Measurements from ENCODE around the gene MAPK8IP3.
A peak's percentile ranks its signal among the peaks of the same experiment; 100 is the strongest.
"Not testable (repeated sequence)": the region's sequence is repeated elsewhere in the genome, so short reads cannot be mapped to it uniquely, and the experiment has no call there.

The MAPK8IP3 gene

GRCh38 chr16:1696863-1697262 is 9.1 kb upstream of the MAPK8IP3 start:
- no peak overlapping the region for H3K4me3 ChIP-seq (ENCODE audit: low read depth, low read length)
- DNase-seq (ENCODE audit: low read depth): no peak
- in situ Hi-C loops (cut with HindIII; ENCODE audit: low sequenced_read_pairs): no loop called here
- no peak for TF ChIP-seq CTCF (IDR thresholded peaks at IDR 0.05; ENCODE audit: low read depth, low read length, missing control alignments)

GRCh38 chr16:1698680-1699079 is 7.3 kb upstream of the MAPK8IP3 start:
- TF ChIP-seq CTCF (IDR thresholded peaks at IDR 0.05; ENCODE audit: low read depth, low read length, missing control alignments): no peak
- in situ Hi-C loops (cut with HindIII; ENCODE audit: low sequenced_read_pairs): no loop called here
- no peak for DNase-seq (ENCODE audit: low read depth)
- no peak overlapping the region for H3K4me3 ChIP-seq (ENCODE audit: low read depth, low read length)

- no peak overlapping the region for H3K4me3 ChIP-seq (ENCODE audit: low read depth, low read length)
- no peak for TF ChIP-seq CTCF (IDR thresholded peaks at IDR 0.05; ENCODE audit: low read depth, low read length, missing control alignments)
- DNase-seq (ENCODE audit: low read depth): no peak
- in situ Hi-C loops (cut with HindIII; ENCODE audit: low sequenced_read_pairs): no loop called here
These were observed 5.7 kb upstream of the MAPK8IP3 start for GRCh38 chr16:1700246-1700645.

DNA sequence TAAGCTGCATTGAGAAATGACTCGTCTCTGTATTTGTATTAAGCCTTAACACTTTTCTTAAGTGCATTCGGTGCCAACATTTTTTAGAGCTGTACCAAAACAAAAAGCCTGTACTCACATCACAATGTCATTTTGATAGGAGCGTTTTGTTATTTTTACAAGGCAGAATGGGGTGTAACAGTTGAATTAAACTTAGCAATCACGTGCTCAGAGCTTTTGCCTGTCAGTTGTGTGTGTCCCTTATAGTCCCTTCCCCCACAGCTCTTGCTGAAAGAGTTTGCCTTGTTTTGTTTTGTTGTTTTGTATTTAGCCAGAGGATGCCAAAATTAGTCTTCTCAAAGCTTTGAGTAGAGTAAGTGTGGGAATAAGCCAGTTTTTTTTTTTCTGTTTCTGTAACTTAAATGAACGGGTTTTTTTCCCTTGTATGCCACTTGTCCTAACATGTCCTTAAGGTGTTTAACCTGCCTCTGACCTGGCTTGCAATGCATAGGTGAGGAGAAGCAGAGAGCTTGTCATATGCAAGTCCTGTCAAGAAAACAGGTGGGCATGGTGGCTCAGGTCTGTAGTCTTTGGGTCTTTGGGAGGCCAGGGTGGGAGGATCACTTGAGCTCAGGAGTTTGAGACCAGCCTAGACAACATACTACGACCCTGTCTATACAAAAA is 4.6 kb upstream of the MAPK8IP3 start:
- DNase-seq (ENCODE audit: low read depth): no peak
- in situ Hi-C loops (cut with HindIII; ENCODE audit: low sequenced_read_pairs): no loop called here
- TF ChIP-seq CTCF (IDR thresholded peaks at IDR 0.05; ENCODE audit: low read depth, low read length, missing control alignments): no peak
- H3K4me3 ChIP-seq (ENCODE audit: low read depth, low read length): no peak overlapping the region

DNA sequence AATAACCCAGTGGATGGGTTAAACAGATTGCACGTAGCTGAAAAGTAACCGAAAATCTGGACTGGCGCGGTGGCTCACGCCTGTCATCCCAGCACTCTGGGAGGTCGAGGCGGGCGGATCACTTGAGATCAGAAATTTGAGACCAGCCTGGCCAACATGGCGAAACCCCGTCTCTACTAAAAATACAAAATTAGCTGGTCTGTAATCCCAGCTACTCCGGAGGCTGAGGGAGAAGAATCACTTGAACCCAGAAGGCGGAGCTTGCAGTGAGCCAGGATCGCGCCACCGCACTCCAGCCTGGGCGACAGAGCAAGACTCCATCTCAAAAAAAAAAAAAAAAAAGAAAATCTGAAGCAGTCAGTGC is 689 bp upstream of the MAPK8IP3 start:
- in situ Hi-C loops (cut with HindIII; ENCODE audit: low sequenced_read_pairs); DNase-seq (ENCODE audit: low read depth): not testable (repeated sequence)
- peak overlapping the region; percentile 86 for H3K4me3 ChIP-seq (ENCODE audit: low read depth, low read length)

GRCh38 chr16:1706386-1707192 is 594 bp downstream of the MAPK8IP3 start:
- no peak for DNase-seq (ENCODE audit: low read depth)
- peak overlapping the region; percentile 86 for H3K4me3 ChIP-seq (ENCODE audit: low read depth, low read length)
- in situ Hi-C loops (cut with HindIII; ENCODE audit: low sequenced_read_pairs): no loop called here
- no peak for TF ChIP-seq CTCF (IDR thresholded peaks at IDR 0.05; ENCODE audit: low read depth, low read length, missing control alignments)

DNA sequence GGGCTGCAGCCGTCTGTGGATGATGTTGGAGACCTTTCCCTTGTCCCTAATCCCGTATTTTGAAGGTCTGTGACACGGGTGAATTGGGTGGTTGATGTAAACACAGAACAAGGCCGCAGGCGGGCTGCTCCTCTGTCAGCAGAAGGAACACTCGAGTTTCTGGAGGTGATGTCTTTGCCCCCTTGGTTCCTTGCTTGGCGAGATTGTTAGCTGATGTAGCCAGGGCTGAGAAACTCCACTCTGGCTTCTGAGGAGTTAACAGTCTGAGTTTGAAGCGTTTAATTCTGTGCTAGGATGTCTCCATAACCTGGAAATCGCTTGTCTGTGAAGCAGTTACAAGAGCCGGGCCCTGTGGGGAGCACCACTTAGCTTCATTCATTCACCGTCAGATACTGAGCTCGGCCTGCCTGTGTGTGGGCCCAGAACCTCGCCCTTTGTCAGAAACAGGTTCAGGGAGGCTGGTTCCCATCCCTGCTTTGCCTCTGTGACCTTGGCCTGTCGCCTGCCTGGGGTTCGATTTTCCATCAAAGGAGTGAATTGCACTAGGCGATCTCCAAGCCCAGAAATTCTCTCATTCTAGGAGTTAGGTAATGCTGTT is 1.3 kb downstream of the MAPK8IP3 start:
- TF ChIP-seq CTCF (IDR thresholded peaks at IDR 0.05; ENCODE audit: low read depth, low read length, missing control alignments): no peak
- DNase-seq (ENCODE audit: low read depth): no peak
- H3K4me3 ChIP-seq (ENCODE audit: low read depth, low read length): peak overlapping the region; percentile 86
- in situ Hi-C loops (cut with HindIII; ENCODE audit: low sequenced_read_pairs): no loop called here
